T-cell (primary cell): ENCODE results near the gene CLCN4. TPM values are rescaled to one million over a fixed set of nuclear protein-coding genes. Genes with fewer than 3 reads are reported as not detected.

ENCODE experiments used
- ATAC-seq, 4 experiments: fragments of 200-7000 bp in 3 of 4; fragments of 150-1000 bp in 1 of 4; cut with Tn5 transposase; replicated peaks in 1 of 4; 1 replicate in 3 of 4; 2 replicates in 1 of 4; pipeline ENCODE4 v1.10.0; 2021; ENCODE audit warnings: moderate library complexity in 3 of 4, mild to moderate bottlenecking in 2 of 4, moderate number of reproducible peaks in 1 of 4
- CTCF ChIA-PET, 2 donors: fragments of 300-600 bp; sonication (Branson Sonifier 250); formaldehyde crosslinking; loops; one replicate each; lab custom pipeline; 2022; ENCODE audit warnings: antibody characterized with exemption in 2 of 2; lab: Charles Lee
- POLR2A ChIA-PET, 2 donors: fragments of 300-600 bp; sonication (Branson Sonifier 250); formaldehyde crosslinking; loops; one replicate each; lab custom pipeline; 2022; ENCODE audit warnings: antibody characterized with exemption in 2 of 2; lab: Charles Lee
- DNase-seq, 35 experiments: peaks; one replicate each; pipeline versions ENCODE4 v3.0.0 to v3.0.0-alpha.2; 2013 to 2023
- H3K27ac ChIP-seq: one replicate; pipeline ENCODE4 v1.5.1; 2013; ENCODE audit warnings: low read length
- H3K27me3 ChIP-seq, 2 experiments: replicated peaks in 1 of 2; 1 replicate in 1 of 2; 2 replicates in 1 of 2; pipeline versions ENCODE4 v1.6.1 to v1.7.0; 2013; ENCODE audit warnings: low read length in 1 of 2, mixed read lengths in 1 of 2; ENCODE audit not compliant: control insufficient read depth in 2 of 2, insufficient read depth in 2 of 2; ENCODE audit errors: extremely low read depth in 1 of 2
- H3K36me3 ChIP-seq, 2 donors: 1 replicate in 1 of 2; 2 replicates in 1 of 2; pipeline versions ENCODE4 v1.6.1 to v1.7.0; 2013; ENCODE audit warnings: low read length in 1 of 2; ENCODE audit not compliant: control insufficient read depth in 2 of 2, insufficient read depth in 1 of 2; ENCODE audit errors: extremely low read depth in 1 of 2
- H3K4me1 ChIP-seq, 2 experiments: 1 replicate in 1 of 2; 2 replicates in 1 of 2; pipeline versions ENCODE4 v1.6.1 to v1.7.0; 2013; ENCODE audit warnings: low read length in 2 of 2, mixed read lengths in 1 of 2; ENCODE audit not compliant: insufficient read depth in 2 of 2, control insufficient read depth in 1 of 2; ENCODE audit errors: extremely low read depth in 1 of 2
- H3K4me3 ChIP-seq, 2 donors: 1 replicate in 1 of 2; 2 replicates in 1 of 2; pipeline versions ENCODE4 v1.5.1 to v1.7.0; 2013; ENCODE audit warnings: mild to moderate bottlenecking in 2 of 2, low read length in 1 of 2, moderate library complexity in 1 of 2; ENCODE audit not compliant: control insufficient read depth in 1 of 2; ENCODE audit errors: extremely low read depth in 1 of 2
- H3K9me3 ChIP-seq: 2 replicates; pipeline ENCODE4 v1.7.0; 2013
- H3K27ac Mint-ChIP-seq, 2 donors: one replicate each; pipeline ENCODE4 v1.8.0; 2020 to 2021; ENCODE audit warnings: mild to moderate bottlenecking in 2 of 2, mixed read lengths in 2 of 2
- H3K27me3 Mint-ChIP-seq, 2 donors: one replicate each; pipeline ENCODE4 v1.8.0; 2021 to 2022; ENCODE audit warnings: mixed read lengths in 2 of 2
- H3K36me3 Mint-ChIP-seq: one replicate; pipeline ENCODE4 v1.8.0; 2021; ENCODE audit warnings: mixed read lengths
- H3K4me1 Mint-ChIP-seq, 3 donors: one replicate each; pipeline ENCODE4 v1.8.0; 2020 to 2022; ENCODE audit warnings: mixed read lengths in 3 of 3, mild to moderate bottlenecking in 1 of 3
- H3K4me3 Mint-ChIP-seq, 3 donors: one replicate each; pipeline ENCODE4 v1.8.0; 2020 to 2022; ENCODE audit warnings: mild to moderate bottlenecking in 3 of 3, mixed read lengths in 3 of 3, moderate library complexity in 3 of 3
- H3K9me3 Mint-ChIP-seq, 3 donors: one replicate each; pipeline ENCODE4 v1.8.0; 2020 to 2022; ENCODE audit warnings: mixed read lengths in 3 of 3
- WGBS: methylation state at CpG from one replicate; pipeline ENCODE4 v1.1.5; 2013; ENCODE audit warnings: missing lambda C conversion rate; ENCODE audit not compliant: insufficient coverage; 5-methylcytosine and 5-hydroxymethylcytosine counted together
- total RNA-seq, 35 experiments: library from RNA in 6 of 35; stranded (reverse) in 6 of 35; fragments of 120-200 nt in 1 of 35; gene quantifications; one replicate each; pipeline versions ENCODE4 v1.2.1 to v1.2.4 and lab custom pipeline; 2013 to 2026

Gene CLCN4
- total RNA-seq, 5 donors from 2014 or later (not counting 1 experiment from before 2014, with no cell fraction given) = 0.23 to 0.43 (median 0.25) TPM

DNA sequence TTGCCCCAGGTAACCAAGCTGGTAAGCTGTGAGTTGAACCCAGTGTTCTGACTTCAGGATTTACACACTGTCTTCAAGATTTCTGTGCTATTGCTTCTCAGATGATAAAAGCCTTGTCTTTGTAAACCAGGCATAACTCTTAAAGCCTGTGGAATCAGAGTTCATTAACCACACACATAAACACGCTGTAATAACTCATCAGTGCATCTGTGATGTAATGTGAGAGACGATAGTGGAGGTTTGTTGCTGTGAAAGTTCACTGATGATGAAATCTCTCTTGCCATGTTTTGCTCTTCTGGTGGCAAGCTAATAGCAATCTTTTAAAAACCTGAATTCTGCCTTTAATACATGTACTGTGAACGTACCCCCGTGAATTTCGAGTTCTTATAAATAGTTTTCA is 41.5 kb downstream of the CLCN4 start:
- H3K4me3 Mint-ChIP-seq = no peak overlapping the region
- no peak for DNase-seq
- ChIA-PET POLR2A (no interaction called here), CTCF (interaction anchor here in 1 of 2 donors (1.2 kb wide), 1 partner anchor 9 kb away, joined by 3 read pairs; no protein-coding TSS in a partner anchor)
- Histone ChIP-seq H3K36me3 (no peaks in the 10 kb centered on the region), H3K4me3 (no peak overlapping the region), H3K4me1 (no peaks in the 10 kb centered on the region), H3K27ac (no peak overlapping the region), H3K9me3 (no peaks in the 10 kb centered on the region), H3K27me3 (no peaks in the 10 kb centered on the region)
- H3K9me3 Mint-ChIP-seq = no peaks in the 10 kb centered on the region
- peaks cover 3 to 19% of the 10 kb centered on the region in 2 donors for H3K27me3 Mint-ChIP-seq
- ATAC-seq = no peak
- H3K4me1 Mint-ChIP-seq = peaks cover 2 to 8% (median 5%) of the 10 kb centered on the region in 3 donors
- no CpG with 5 or more reads among the region's 5 CpGs for WGBS
- H3K36me3 Mint-ChIP-seq = no peaks in the 10 kb centered on the region
- H3K27ac Mint-ChIP-seq = no peak overlapping the region

GRCh38 chrX:10199212-10199611 is 42.4 kb downstream of the CLCN4 start:
- Histone ChIP-seq H3K4me1 (no peaks in the 10 kb centered on the region), H3K9me3 (no peaks in the 10 kb centered on the region), H3K27me3 (no peaks in the 10 kb centered on the region), H3K36me3 (no peaks in the 10 kb centered on the region), H3K27ac (no peak overlapping the region), H3K4me3 (no peak overlapping the region)
- ChIA-PET POLR2A (interaction anchor here in 1 of 2 donors (0.6 kb wide), 1 partner anchor 854 kb away, joined by 3 read pairs; no protein-coding TSS in a partner anchor), CTCF (no interaction called here)
- peak in 1 of 4 experiments; percentile 59 for ATAC-seq
- Mint-ChIP-seq H3K36me3 (no peaks in the 10 kb centered on the region), H3K4me3 (no peak overlapping the region), H3K9me3 (no peaks in the 10 kb centered on the region), H3K27ac (no peak overlapping the region), H3K27me3 (peaks cover 5 to 16% of the 10 kb centered on the region in 2 donors), H3K4me1 (peaks cover 2 to 8% (median 5%) of the 10 kb centered on the region in 3 donors)
- DNase-seq = peak in 18 of 35 experiments; percentile 1 to 47 (median 13)
- WGBS = 13% methylated on average over 6 of the region's 6 CpGs

GRCh38 chrX:10203617-10204016 is 46.8 kb downstream of the CLCN4 start:
- H3K4me1 ChIP-seq = no peaks in the 10 kb centered on the region
- no peak overlapping the region for H3K4me3 ChIP-seq
- H3K36me3 ChIP-seq = no peaks in the 10 kb centered on the region
- ChIA-PET POLR2A (no interaction called here), CTCF (no interaction called here)
- Mint-ChIP-seq H3K36me3 (no peaks in the 10 kb centered on the region), H3K27me3 (peaks cover 5 to 14% of the 10 kb centered on the region in 2 donors), H3K4me1 (peaks cover 2 to 8% (median 5%) of the 10 kb centered on the region in 3 donors), H3K27ac (no peak overlapping the region), H3K9me3 (no peaks in the 10 kb centered on the region), H3K4me3 (no peak overlapping the region)
- DNase-seq = no peak
- no CpG with 5 or more reads among the region's 3 CpGs for WGBS
- no peak overlapping the region for H3K27ac ChIP-seq
- no peaks in the 10 kb centered on the region for H3K9me3 ChIP-seq
- ATAC-seq = no peak
- no peaks in the 10 kb centered on the region for H3K27me3 ChIP-seq

DNA sequence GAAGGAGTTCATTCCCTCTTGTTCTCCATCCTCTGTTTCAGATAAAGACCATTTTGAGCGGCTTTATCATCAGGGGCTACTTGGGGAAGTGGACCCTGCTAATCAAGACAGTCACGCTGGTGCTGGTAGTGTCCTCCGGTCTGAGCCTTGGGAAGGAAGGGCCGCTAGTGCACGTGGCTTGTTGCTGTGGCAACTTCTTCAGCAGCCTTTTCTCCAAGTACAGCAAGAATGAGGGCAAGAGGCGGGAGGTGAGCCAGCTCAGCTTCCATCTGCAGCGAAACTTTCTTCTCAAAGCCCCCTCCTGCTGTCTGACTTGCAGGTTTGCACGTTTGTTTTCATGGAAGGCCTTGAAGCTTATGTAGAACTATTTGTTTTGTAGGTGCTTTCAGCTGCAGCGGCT is 49.5 kb downstream of the CLCN4 start:
- DNase-seq (no peak), ATAC-seq (no peak)
- POLR2A ChIA-PET = interaction anchor here in 1 of 2 donors (0.6 kb wide), 1 partner anchor 197 kb away, joined by 3 read pairs; no protein-coding TSS in a partner anchor
- H3K36me3 ChIP-seq = no peaks in the 10 kb centered on the region
- no CpG with 5 or more reads among the region's 9 CpGs for WGBS
- no peaks in the 10 kb centered on the region for H3K4me1 ChIP-seq
- H3K4me3 ChIP-seq = no peak overlapping the region
- H3K9me3 Mint-ChIP-seq = no peaks in the 10 kb centered on the region
- H3K4me1 Mint-ChIP-seq = no peaks in the 10 kb centered on the region
- no peaks in the 10 kb centered on the region for H3K27me3 ChIP-seq
- peaks cover 2 to 4% of the 10 kb centered on the region in 2 donors for H3K27me3 Mint-ChIP-seq
- H3K27ac ChIP-seq = no peak overlapping the region
- CTCF ChIA-PET = no interaction called here
- no peaks in the 10 kb centered on the region for H3K36me3 Mint-ChIP-seq
- no peak overlapping the region for H3K27ac Mint-ChIP-seq
- no peaks in the 10 kb centered on the region for H3K9me3 ChIP-seq
- H3K4me3 Mint-ChIP-seq = no peak overlapping the region

DNA sequence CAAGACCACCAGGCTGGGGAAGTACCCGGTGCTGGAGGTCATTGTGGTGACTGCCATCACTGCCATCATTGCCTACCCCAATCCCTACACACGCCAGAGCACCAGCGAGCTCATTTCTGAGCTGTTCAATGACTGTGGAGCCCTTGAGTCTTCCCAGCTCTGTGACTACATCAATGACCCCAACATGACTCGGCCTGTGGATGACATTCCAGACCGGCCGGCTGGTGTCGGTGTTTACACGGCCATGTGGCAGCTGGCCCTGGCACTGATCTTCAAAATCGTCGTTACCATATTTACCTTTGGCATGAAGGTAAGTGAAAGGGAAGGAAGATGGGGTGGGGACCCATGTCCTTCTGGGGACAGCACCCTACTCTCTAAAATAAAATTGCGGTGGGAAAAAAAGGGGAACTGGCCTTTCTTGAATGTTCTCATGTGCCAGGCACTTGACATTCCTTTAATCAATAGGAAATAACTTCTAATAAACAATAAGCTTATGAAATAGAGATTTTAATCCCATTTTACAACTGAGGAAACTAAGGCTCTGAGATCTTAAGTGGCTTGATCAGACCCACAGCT is 51.6 kb downstream of the CLCN4 start:
- DNase-seq (no peak), ATAC-seq (no peak)
- no peaks in the 10 kb centered on the region for H3K4me1 Mint-ChIP-seq
- no peak overlapping the region for H3K4me3 Mint-ChIP-seq
- no peaks in the 10 kb centered on the region for H3K27me3 ChIP-seq
- peaks cover 2 to 6% of the 10 kb centered on the region in 2 donors for H3K27me3 Mint-ChIP-seq
- ChIA-PET POLR2A (no interaction called here), CTCF (no interaction called here)
- H3K9me3 ChIP-seq = no peaks in the 10 kb centered on the region
- H3K36me3 Mint-ChIP-seq = no peaks in the 10 kb centered on the region
- no peaks in the 10 kb centered on the region for H3K9me3 Mint-ChIP-seq
- no peaks in the 10 kb centered on the region for H3K4me1 ChIP-seq
- no peak overlapping the region for H3K4me3 ChIP-seq
- no CpG with 5 or more reads among the region's 11 CpGs for WGBS
- H3K27ac ChIP-seq = no peak overlapping the region
- no peaks in the 10 kb centered on the region for H3K36me3 ChIP-seq
- H3K27ac Mint-ChIP-seq = no peak overlapping the region

- no peaks in the 10 kb centered on the region for H3K9me3 ChIP-seq
- Mint-ChIP-seq H3K4me3 (no peak overlapping the region), H3K36me3 (no peaks in the 10 kb centered on the region), H3K9me3 (no peaks in the 10 kb centered on the region), H3K27me3 (peaks cover under 1 to 6% of the 10 kb centered on the region in 2 donors), H3K4me1 (no peaks in the 10 kb centered on the region), H3K27ac (no peak overlapping the region)
- CTCF ChIA-PET = interaction anchor here in 1 of 2 donors (0.6 kb wide), 2 partner anchors 10 to 19 kb away, joined by 3 to 5 read pairs; no protein-coding TSS in a partner anchor
- no peaks in the 10 kb centered on the region for H3K36me3 ChIP-seq
- POLR2A ChIA-PET = interaction anchor here in 1 of 2 donors (0.6 kb wide), 1 partner anchor 853 kb away, joined by 3 read pairs; no protein-coding TSS in a partner anchor
- DNase-seq (no peak), ATAC-seq (no peak)
- H3K4me1 ChIP-seq = no peaks in the 10 kb centered on the region
- no peaks in the 10 kb centered on the region for H3K27me3 ChIP-seq
- H3K27ac ChIP-seq = no peak overlapping the region
- WGBS = 25% methylated on average over 2 of the region's 4 CpGs
- H3K4me3 ChIP-seq = no peak overlapping the region
Observed at GRCh38 chrX:10208953-10209352, 52.2 kb downstream of the CLCN4 start.
